Liver (tissue), 3 donors: Measurements from ENCODE around the gene CHST12.

ENCODE experiments used
- EGR1 ChIP-seq, 2 donors: IDR thresholded peaks; 2 replicates each; pipeline ENCODE4 v1.6.1; 2016 to 2018; ENCODE audit warnings: antibody characterized with exemption in 2 of 2, low read depth in 2 of 2
- FOXA1 ChIP-seq: IDR thresholded peaks from 2 replicates; pipeline ENCODE4 v1.6.1; 2016; ENCODE audit warnings: antibody characterized with exemption
- HNF4G ChIP-seq: IDR thresholded peaks from 2 replicates; pipeline ENCODE4 v1.6.1; 2016; ENCODE audit warnings: antibody characterized with exemption
- JUND ChIP-seq, 2 donors: IDR thresholded peaks; 2 replicates each; pipeline ENCODE4 v1.6.1; 2016; ENCODE audit warnings: antibody characterized with exemption in 2 of 2
- RAD21 ChIP-seq, 2 donors: IDR thresholded peaks; 2 replicates each; pipeline ENCODE4 v1.6.1; 2016; ENCODE audit warnings: antibody characterized with exemption in 2 of 2, mild to moderate bottlenecking in 2 of 2
- REST ChIP-seq: IDR thresholded peaks from 2 replicates; pipeline ENCODE4 v1.6.1; 2016; ENCODE audit warnings: antibody characterized with exemption, mild to moderate bottlenecking
- RXRA ChIP-seq, 2 donors: IDR thresholded peaks; 2 replicates each; pipeline ENCODE4 v1.6.1; 2017 to 2018; ENCODE audit warnings: antibody characterized with exemption in 2 of 2, mild to moderate bottlenecking in 1 of 2
- YY1 ChIP-seq: IDR thresholded peaks from 2 replicates; pipeline ENCODE4 v1.6.1; 2016; ENCODE audit warnings: antibody characterized with exemption, mild to moderate bottlenecking
- TF ChIP-seq, protein P1 (sequence below): fragments of 150-350 bp; IDR thresholded peaks from 2 replicates; pipeline ENCODE4 v1.5.1; 2017; ENCODE audit warnings: improper control_type of control experiment, low read depth, low read length; ENCODE audit not compliant: missing input control
- TF ChIP-seq, protein P2 (sequence below): IDR thresholded peaks from 2 replicates; pipeline ENCODE4 v1.6.1; 2016; ENCODE audit warnings: antibody characterized with exemption
- TF ChIP-seq, protein P3 (sequence below): IDR thresholded peaks from 2 replicates; pipeline ENCODE4 v1.6.1; 2016; ENCODE audit warnings: antibody characterized with exemption
- donor health status: healthy.
- donor health status: healthy.

GRCh38 chr7:2496375-2496774 lies 93.0 kb downstream of the CHST12 start:
- TF ChIP-seq REST: no peak
- TF ChIP-seq, protein P1, sequence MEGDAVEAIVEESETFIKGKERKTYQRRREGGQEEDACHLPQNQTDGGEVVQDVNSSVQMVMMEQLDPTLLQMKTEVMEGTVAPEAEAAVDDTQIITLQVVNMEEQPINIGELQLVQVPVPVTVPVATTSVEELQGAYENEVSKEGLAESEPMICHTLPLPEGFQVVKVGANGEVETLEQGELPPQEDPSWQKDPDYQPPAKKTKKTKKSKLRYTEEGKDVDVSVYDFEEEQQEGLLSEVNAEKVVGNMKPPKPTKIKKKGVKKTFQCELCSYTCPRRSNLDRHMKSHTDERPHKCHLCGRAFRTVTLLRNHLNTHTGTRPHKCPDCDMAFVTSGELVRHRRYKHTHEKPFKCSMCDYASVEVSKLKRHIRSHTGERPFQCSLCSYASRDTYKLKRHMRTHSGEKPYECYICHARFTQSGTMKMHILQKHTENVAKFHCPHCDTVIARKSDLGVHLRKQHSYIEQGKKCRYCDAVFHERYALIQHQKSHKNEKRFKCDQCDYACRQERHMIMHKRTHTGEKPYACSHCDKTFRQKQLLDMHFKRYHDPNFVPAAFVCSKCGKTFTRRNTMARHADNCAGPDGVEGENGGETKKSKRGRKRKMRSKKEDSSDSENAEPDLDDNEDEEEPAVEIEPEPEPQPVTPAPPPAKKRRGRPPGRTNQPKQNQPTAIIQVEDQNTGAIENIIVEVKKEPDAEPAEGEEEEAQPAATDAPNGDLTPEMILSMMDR: no peak
- TF ChIP-seq, protein P2, sequence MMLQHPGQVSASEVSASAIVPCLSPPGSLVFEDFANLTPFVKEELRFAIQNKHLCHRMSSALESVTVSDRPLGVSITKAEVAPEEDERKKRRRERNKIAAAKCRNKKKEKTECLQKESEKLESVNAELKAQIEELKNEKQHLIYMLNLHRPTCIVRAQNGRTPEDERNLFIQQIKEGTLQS: no peak
- no peak for TF ChIP-seq EGR1 (IDR thresholded peaks at IDR 0.05; ENCODE audit: low read depth in 2 of 2)
- TF ChIP-seq HNF4G: no peak
- no peak for TF ChIP-seq JUND (IDR thresholded peaks at IDR 0.05)
- no peak for TF ChIP-seq RAD21 (IDR thresholded peaks at IDR 0.05)
- no peak for TF ChIP-seq YY1
- TF ChIP-seq, protein P3, sequence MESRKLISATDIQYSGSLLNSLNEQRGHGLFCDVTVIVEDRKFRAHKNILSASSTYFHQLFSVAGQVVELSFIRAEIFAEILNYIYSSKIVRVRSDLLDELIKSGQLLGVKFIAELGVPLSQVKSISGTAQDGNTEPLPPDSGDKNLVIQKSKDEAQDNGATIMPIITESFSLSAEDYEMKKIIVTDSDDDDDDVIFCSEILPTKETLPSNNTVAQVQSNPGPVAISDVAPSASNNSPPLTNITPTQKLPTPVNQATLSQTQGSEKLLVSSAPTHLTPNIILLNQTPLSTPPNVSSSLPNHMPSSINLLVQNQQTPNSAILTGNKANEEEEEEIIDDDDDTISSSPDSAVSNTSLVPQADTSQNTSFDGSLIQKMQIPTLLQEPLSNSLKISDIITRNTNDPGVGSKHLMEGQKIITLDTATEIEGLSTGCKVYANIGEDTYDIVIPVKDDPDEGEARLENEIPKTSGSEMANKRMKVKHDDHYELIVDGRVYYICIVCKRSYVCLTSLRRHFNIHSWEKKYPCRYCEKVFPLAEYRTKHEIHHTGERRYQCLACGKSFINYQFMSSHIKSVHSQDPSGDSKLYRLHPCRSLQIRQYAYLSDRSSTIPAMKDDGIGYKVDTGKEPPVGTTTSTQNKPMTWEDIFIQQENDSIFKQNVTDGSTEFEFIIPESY: no peak
- no peak for TF ChIP-seq FOXA1
- no peak for TF ChIP-seq RXRA (IDR thresholded peaks at IDR 0.05)
